Measurements from ENCODE around the gene PYGM. TPM values are rescaled to one million over a fixed set of nuclear protein-coding genes. Genes with fewer than 3 reads are reported as not detected.

PYGM gene
- total and polyA plus RNA-seq, 7 experiments from 2014 or later: 0.26 to 16.2 (median 12.3) TPM

GRCh38 chr11:64753380-64754123 lies 6.2 kb downstream of the PYGM start:
- ChIA-PET CTCF (interaction anchor here (18.4 kb wide), 1 partner anchor 15 kb away, joined by 305 read pairs; the partner anchor contains the start of gene PYGM), POLR2A (interaction anchor here (30.7 to 39.7 kb wide), 2 partner anchors 1 to 11 kb away, joined by 1956 read pairs; partner anchors contain the start of genes PYGM, RASGRP2 and SF1)
- intact Hi-C loops (cut with micrococcal nuclease): no loop called here
- Mint-ChIP-seq H3K27ac (peak overlapping the region in 2 of 9 donors; percentile 25 to 55), H3K4me1 (peaks cover 9 to 44% (median 35%) of the 10 kb centered on the region in 7 donors), H3K9me3 (no peaks in the 10 kb centered on the region), H3K36me3 (peaks cover 4 to 28% (median 9%) of the 10 kb centered on the region in 5 donors), H3K27me3 (no peaks in the 10 kb centered on the region), H3K4me3 (peak overlapping the region in 1 of 10 donors; percentile 7)
- no peaks in the 10 kb centered on the region for H3K9me3 ChIP-seq (ENCODE audit: control insufficient read depth in 2 of 3, low read length in 3 of 3)
- peaks cover 0 to 37% (median 0%) of the 10 kb centered on the region in 3 experiments for H3K36me3 ChIP-seq (ENCODE audit: control insufficient read depth in 2 of 3, insufficient read depth in 3 of 3, low read length in 3 of 3)
- H3K27ac ChIP-seq (ENCODE audit: low read depth, low read length): no peak overlapping the region
- no peaks in the 10 kb centered on the region for H3K27me3 ChIP-seq (ENCODE audit: control insufficient read depth in 2 of 2, insufficient read depth in 2 of 2, low read length in 2 of 2)
- no peak overlapping the region for H3K4me3 ChIP-seq (ENCODE audit: low read length)
- no peak for DNase-seq
- no peak for ATAC-seq
- H3K4me1 ChIP-seq (ENCODE audit: control insufficient read depth in 2 of 2, insufficient read depth in 2 of 2, low read length in 2 of 2): peaks cover 0 to 15% of the 10 kb centered on the region in 2 donors

- Mint-ChIP-seq H3K9me3 (no peaks in the 10 kb centered on the region), H3K27me3 (no peaks in the 10 kb centered on the region), H3K4me1 (peaks cover 9 to 46% (median 38%) of the 10 kb centered on the region in 7 donors), H3K36me3 (peaks cover 4 to 28% (median 9%) of the 10 kb centered on the region in 5 donors), H3K4me3 (peak overlapping the region in 1 of 10 donors; percentile 7), H3K27ac (peak overlapping the region in 4 of 9 donors; percentile 55 to 63 (median 56))
- Histone ChIP-seq H3K4me1 (ENCODE audit: control insufficient read depth in 2 of 2, insufficient read depth in 2 of 2, low read length in 2 of 2) (peaks cover 0 to 9% of the 10 kb centered on the region in 2 donors), H3K9me3 (ENCODE audit: control insufficient read depth in 2 of 3, low read length in 3 of 3) (no peaks in the 10 kb centered on the region), H3K36me3 (ENCODE audit: control insufficient read depth in 2 of 3, insufficient read depth in 3 of 3, low read length in 3 of 3) (peaks cover 0 to 37% (median 0%) of the 10 kb centered on the region in 3 experiments), H3K27me3 (ENCODE audit: control insufficient read depth in 2 of 2, insufficient read depth in 2 of 2, low read length in 2 of 2) (no peaks in the 10 kb centered on the region), H3K27ac (ENCODE audit: low read depth, low read length) (no peak overlapping the region), H3K4me3 (ENCODE audit: low read length) (no peak overlapping the region)
- ChIA-PET POLR2A (interaction anchor here (30.7 to 39.7 kb wide), 2 partner anchors 1 to 12 kb away, joined by 1956 read pairs; partner anchors contain the start of genes PYGM, RASGRP2 and SF1), CTCF (interaction anchor here (1.0 to 18.4 kb wide), 2 partner anchors 9 to 15 kb away, joined by 4 to 305 read pairs; partner anchors contain the start of genes PYGM and RASGRP2)
- DNase-seq: no peak
- no peak for ATAC-seq
- intact Hi-C loops (cut with micrococcal nuclease): no loop called here
These were observed 6.8 kb downstream of the PYGM start for GRCh38 chr11:64753019-64753379.

GRCh38 chr11:64752175-64752970 lies 7.4 kb downstream of the PYGM start:
- no peaks in the 10 kb centered on the region for H3K27me3 Mint-ChIP-seq
- ATAC-seq (no peak), DNase-seq (no peak)
- H3K27ac Mint-ChIP-seq: peak overlapping the region in 4 of 9 donors; percentile 55 to 92 (median 60)
- no peak overlapping the region for H3K27ac ChIP-seq (ENCODE audit: low read depth, low read length)
- H3K27me3 ChIP-seq (ENCODE audit: control insufficient read depth in 2 of 2, insufficient read depth in 2 of 2, low read length in 2 of 2): no peaks in the 10 kb centered on the region
- peaks cover 4 to 26% (median 9%) of the 10 kb centered on the region in 5 donors for H3K36me3 Mint-ChIP-seq
- H3K4me3 Mint-ChIP-seq: peak overlapping the region in 1 of 10 donors; percentile 37
- H3K9me3 Mint-ChIP-seq: no peaks in the 10 kb centered on the region
- peaks cover 9 to 43% (median 36%) of the 10 kb centered on the region in 7 donors for H3K4me1 Mint-ChIP-seq
- intact Hi-C loops (cut with micrococcal nuclease): no loop called here
- no peaks in the 10 kb centered on the region for H3K9me3 ChIP-seq (ENCODE audit: control insufficient read depth in 2 of 3, low read length in 3 of 3)
- H3K4me1 ChIP-seq (ENCODE audit: control insufficient read depth in 2 of 2, insufficient read depth in 2 of 2, low read length in 2 of 2): peaks cover 0 to 7% of the 10 kb centered on the region in 2 donors
- peaks cover 0 to 37% (median 0%) of the 10 kb centered on the region in 3 experiments for H3K36me3 ChIP-seq (ENCODE audit: control insufficient read depth in 2 of 3, insufficient read depth in 3 of 3, low read length in 3 of 3)
- ChIA-PET POLR2A (interaction anchor here (0.6 to 39.7 kb wide), 3 partner anchors 0 to 525 kb away, joined by 3 to 1956 read pairs (median 1956); partner anchors contain the start of genes PYGM, RASGRP2 and SF1), CTCF (interaction anchor here (1.0 to 18.4 kb wide), 3 partner anchors 8 to 16 kb away, joined by 4 to 305 read pairs (median 4); partner anchors contain the start of genes PYGM and RASGRP2)
- H3K4me3 ChIP-seq (ENCODE audit: low read length): no peak overlapping the region

GRCh38 chr11:64751580-64751979 lies 8.2 kb downstream of the PYGM start:
- POLR2A ChIA-PET: interaction anchor here (0.6 to 39.7 kb wide), 3 partner anchors 1 to 524 kb away, joined by 3 to 1956 read pairs (median 1956); partner anchors contain the start of genes PYGM, RASGRP2 and SF1
- peaks cover 4 to 24% (median 9%) of the 10 kb centered on the region in 5 donors for H3K36me3 Mint-ChIP-seq
- peaks cover 0 to 37% (median 0%) of the 10 kb centered on the region in 3 experiments for H3K36me3 ChIP-seq (ENCODE audit: control insufficient read depth in 2 of 3, insufficient read depth in 3 of 3, low read length in 3 of 3)
- intact Hi-C loops (cut with micrococcal nuclease): no loop called here
- H3K4me1 Mint-ChIP-seq: peaks cover 9 to 44% (median 36%) of the 10 kb centered on the region in 7 donors
- no peak overlapping the region for H3K4me3 Mint-ChIP-seq
- H3K27me3 Mint-ChIP-seq: no peaks in the 10 kb centered on the region
- CTCF ChIA-PET: interaction anchor here (1.0 to 18.4 kb wide), 2 partner anchors 9 to 17 kb away, joined by 4 to 305 read pairs; partner anchors contain the start of gene PYGM
- H3K27ac Mint-ChIP-seq: peak overlapping the region in 2 of 9 donors; percentile 7 to 25
- no peaks in the 10 kb centered on the region for H3K27me3 ChIP-seq (ENCODE audit: control insufficient read depth in 2 of 2, insufficient read depth in 2 of 2, low read length in 2 of 2)
- DNase-seq (no peak), ATAC-seq (no peak)
- H3K4me1 ChIP-seq (ENCODE audit: control insufficient read depth in 2 of 2, insufficient read depth in 2 of 2, low read length in 2 of 2): peaks cover 2 to 7% of the 10 kb centered on the region in 2 donors
- no peaks in the 10 kb centered on the region for H3K9me3 ChIP-seq (ENCODE audit: control insufficient read depth in 2 of 3, low read length in 3 of 3)
- H3K4me3 ChIP-seq (ENCODE audit: low read length): no peak overlapping the region
- no peak overlapping the region for H3K27ac ChIP-seq (ENCODE audit: low read depth, low read length)
- H3K9me3 Mint-ChIP-seq: no peaks in the 10 kb centered on the region

GRCh38 chr11:64751136-64751535 lies 8.6 kb downstream of the PYGM start:
- Mint-ChIP-seq H3K27me3 (no peaks in the 10 kb centered on the region), H3K4me1 (peaks cover 9 to 48% (median 41%) of the 10 kb centered on the region in 7 donors), H3K4me3 (peak overlapping the region in 1 of 10 donors; percentile 51), H3K36me3 (peaks cover 4 to 24% (median 9%) of the 10 kb centered on the region in 5 donors), H3K27ac (peak overlapping the region in 7 of 9 donors; percentile 54 to 90 (median 80)), H3K9me3 (no peaks in the 10 kb centered on the region)
- POLR2A ChIA-PET: interaction anchor here (30.7 to 39.7 kb wide), 2 partner anchors 1 to 14 kb away, joined by 1956 read pairs; partner anchors contain the start of genes PYGM, RASGRP2 and SF1
- Histone ChIP-seq H3K27me3 (ENCODE audit: control insufficient read depth in 2 of 2, insufficient read depth in 2 of 2, low read length in 2 of 2) (no peaks in the 10 kb centered on the region), H3K9me3 (ENCODE audit: control insufficient read depth in 2 of 3, low read length in 3 of 3) (no peaks in the 10 kb centered on the region), H3K27ac (ENCODE audit: low read depth, low read length) (no peak overlapping the region), H3K36me3 (ENCODE audit: control insufficient read depth in 2 of 3, insufficient read depth in 3 of 3, low read length in 3 of 3) (peaks cover 0 to 37% (median 0%) of the 10 kb centered on the region in 3 experiments), H3K4me3 (ENCODE audit: low read length) (no peak overlapping the region), H3K4me1 (ENCODE audit: control insufficient read depth in 2 of 2, insufficient read depth in 2 of 2, low read length in 2 of 2) (peaks cover 6 to 7% of the 10 kb centered on the region in 2 donors)
- DNase-seq (no peak), ATAC-seq (peak; percentile 30)
- intact Hi-C loops (cut with micrococcal nuclease): no loop called here
- CTCF ChIA-PET: interaction anchor here (1.0 to 18.4 kb wide), 3 partner anchors 9 to 31 kb away, joined by 4 to 305 read pairs (median 4); partner anchors contain the start of gene PYGM
